K562 (cell line): ENCODE measurements around the gene RNF144A. TPM values are rescaled to one million over a fixed set of nuclear protein-coding genes. Genes with fewer than 3 reads are reported as not detected.
A peak's percentile ranks its signal among the peaks of the same experiment; 100 is the strongest.

Source experiments
- ARNT ChIP-seq, 2 experiments: fragments of 450-650 bp; IDR thresholded peaks; 2 replicates each; pipeline ENCODE4 v1.6.1; 2016; ENCODE audit warnings: mild to moderate bottlenecking in 1 of 2
- BRD9 ChIP-seq: fragments of 450-650 bp; IDR thresholded peaks from 2 replicates; pipeline ENCODE4 v1.6.1; 2018; ENCODE audit warnings: low read depth; ENCODE audit not compliant: partially characterized antibody
- CHD4 ChIP-seq: fragments of 200-600 bp; sonication (generic); IDR thresholded peaks from 3 replicates; pipeline ENCODE4 v1.6.1; 2012; ENCODE audit warnings: low read depth, mild to moderate bottlenecking, mixed read lengths, low read length, inconsistent platforms; ENCODE audit not compliant: insufficient read depth, insufficient replicate concordance, poor library complexity, severe bottlenecking
- GABPA ChIP-seq: fragments of 200-800 bp; sonication (Bioruptor generic); conservative IDR thresholded peaks from 2 replicates; pipeline ENCODE4 v1.6.1; 2016; ENCODE audit warnings: low read depth, missing genetic modification characterization, missing compliant biosample characterization
- GTF2F1 ChIP-seq: IDR thresholded peaks from 2 replicates; pipeline ENCODE4 v1.6.1; 2011; ENCODE audit warnings: low read depth, low read length, improper control_type of control experiment
- KAT2B ChIP-seq: IDR thresholded peaks from one replicate; pipeline ENCODE4 v1.6.1; 2012; ENCODE audit warnings: low read depth, mild to moderate bottlenecking, control low read depth, inconsistent platforms, low read length, moderate library complexity
- MCM3 ChIP-seq: fragments of 450-650 bp; IDR thresholded peaks from 2 replicates; pipeline ENCODE4 v1.6.1; 2016
- MCM7 ChIP-seq, 2 experiments: fragments of 450-650 bp; IDR thresholded peaks; 2 replicates each; pipeline ENCODE4 v1.6.1; 2016 to 2018
- RBM39 ChIP-seq: fragments of 200-400 bp; formaldehyde crosslinking; optimal IDR thresholded peaks from 2 replicates; pipeline ENCODE3; 2018; ENCODE audit warnings: low read depth, low read length
- STAG1 ChIP-seq: sonication (generic); formaldehyde crosslinking; IDR thresholded peaks from 2 replicates; pipeline ENCODE4 v1.5.0; 2020; ENCODE audit warnings: missing genetic modification reagents, borderline replicate concordance
- TAF9B ChIP-seq: fragments of 450-650 bp; IDR thresholded peaks from 2 replicates; pipeline ENCODE4 v1.6.1; 2018; ENCODE audit warnings: mild to moderate bottlenecking; ENCODE audit not compliant: partially characterized antibody
- YY1 ChIP-seq, 3 experiments: IDR thresholded peaks; 2 replicates each; pipeline ENCODE4 v1.6.1; 2011; ENCODE audit warnings: low read length in 2 of 3, mild to moderate bottlenecking in 2 of 3, moderate library complexity in 2 of 3, borderline replicate concordance in 1 of 3, control low read depth in 1 of 3, low read depth in 1 of 3; ENCODE audit not compliant: insufficient read depth in 3 of 3, insufficient replicate concordance in 2 of 3, control insufficient read depth in 1 of 3, insufficient read length in 1 of 3; ENCODE audit errors: extremely low read depth in 1 of 3
- ZBED1 ChIP-seq: IDR thresholded peaks from 2 replicates; pipeline ENCODE4 v1.6.1; 2014
- ZKSCAN1 ChIP-seq: fragments of 150-350 bp; IDR thresholded peaks from 2 replicates; pipeline ENCODE4 v1.6.1; 2016; ENCODE audit warnings: low read depth, low read length
- ZKSCAN3 ChIP-seq: fragments of 250-450 bp; sonication (Bioruptor Pico); IDR thresholded peaks from 2 replicates; pipeline ENCODE4 v1.4.0; 2020
- ZNF133 ChIP-seq: fragments of 250-450 bp; sonication (Bioruptor Pico); IDR thresholded peaks from 2 replicates; pipeline ENCODE4 v1.4.0; 2020; ENCODE audit warnings: mild to moderate bottlenecking
- polyA plus RNA-seq, 8 experiments: library from polyadenylated mRNA; depleted of rRNA in 4 of 8; stranded (reverse) in 5 of 8; unstranded in 3 of 8; fragments of >200 nt; fragmentation: Nextera tagmentation in 2 of 8; fragmentation: Illumina TruSeq in 1 of 8; extraction: Ambion mirVana in 2 of 8; extraction: Trizol in 1 of 8; gene quantifications; 2 replicates each; pipeline versions ENCODE4 v1.2.1 to v1.2.3, GENCODE V29; 2011 to 2014; ENCODE audit warnings: inconsistent platforms in 1 of 8, missing spikeins in 1 of 8
- total RNA-seq, 7 experiments: library from RNA; depleted of rRNA in 6 of 7; stranded (reverse); fragments of >200 nt in 6 of 7; fragmentation: Illumina TruSeq in 2 of 7; extraction: Trizol in 2 of 7; gene quantifications; 2 replicates each; pipeline versions ENCODE4 v1.2.1 to v1.2.3, GENCODE V29; 2011 to 2021; ENCODE audit warnings: low replicate concordance in 1 of 7
- TF ChIP-seq, protein P1 (sequence below), 2 experiments: fragments of 450-650 bp; IDR thresholded peaks; 2 replicates each; pipeline ENCODE4 v1.6.1; 2018; ENCODE audit warnings: mild to moderate bottlenecking in 2 of 2, low read depth in 1 of 2; ENCODE audit not compliant: partially characterized antibody in 2 of 2
- TF ChIP-seq, protein P2 (sequence below), 2 experiments: fragments of 200-800 bp in 1 of 2; sonication (Bioruptor generic) in 1 of 2; sonication (generic) in 1 of 2; formaldehyde crosslinking in 1 of 2; IDR thresholded peaks in 1 of 2; conservative IDR thresholded peaks in 1 of 2; 2 replicates each; pipeline versions ENCODE4 v1.5.0 to v1.6.1; 2016 to 2020; ENCODE audit warnings: missing compliant biosample characterization in 1 of 2, missing genetic modification characterization in 1 of 2, missing genetic modification reagents in 1 of 2
- TF ChIP-seq, protein P3 (sequence below): conservative IDR thresholded peaks from 2 replicates; pipeline ENCODE4 v1.6.1; 2011; ENCODE audit warnings: low read depth, mild to moderate bottlenecking, low read length; ENCODE audit not compliant: control insufficient read depth
- TF ChIP-seq, protein P4 (sequence below): fragments of 200-800 bp; sonication (Bioruptor generic); IDR thresholded peaks from 2 replicates; pipeline ENCODE4 v1.6.1; 2017; ENCODE audit warnings: missing genetic modification characterization, missing compliant biosample characterization

RNF144A gene
- total and polyA plus RNA-seq, 9 of the 15 experiments (the other 6 are each of a cell fraction or from before 2014, with no cell fraction given) = 0.96 to 11.3 (median 6.2) TPM

DNA sequence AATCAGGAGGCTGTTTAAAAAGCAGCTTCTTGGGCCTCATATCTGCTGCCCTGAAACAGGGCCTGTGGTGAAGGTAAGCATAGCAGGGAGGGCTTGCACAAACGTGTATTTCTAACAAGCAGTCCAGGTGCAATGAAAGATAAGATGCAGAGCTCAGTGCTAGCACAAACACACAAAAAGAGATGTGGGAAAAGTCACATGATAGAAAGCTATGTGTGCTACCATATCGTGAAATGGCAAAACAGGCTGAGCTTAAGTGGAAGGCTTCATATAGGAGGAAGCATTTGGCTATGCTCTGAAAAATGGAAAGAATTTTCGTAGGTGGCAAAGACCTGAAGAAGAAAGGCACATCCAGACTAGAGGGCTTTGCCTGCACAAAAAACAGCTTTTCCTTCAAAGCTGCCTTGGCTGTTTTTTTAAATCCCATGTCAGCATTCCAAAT lies 29.4 kb upstream of the RNF144A start (continued):
- TF ChIP-seq, protein P1, sequence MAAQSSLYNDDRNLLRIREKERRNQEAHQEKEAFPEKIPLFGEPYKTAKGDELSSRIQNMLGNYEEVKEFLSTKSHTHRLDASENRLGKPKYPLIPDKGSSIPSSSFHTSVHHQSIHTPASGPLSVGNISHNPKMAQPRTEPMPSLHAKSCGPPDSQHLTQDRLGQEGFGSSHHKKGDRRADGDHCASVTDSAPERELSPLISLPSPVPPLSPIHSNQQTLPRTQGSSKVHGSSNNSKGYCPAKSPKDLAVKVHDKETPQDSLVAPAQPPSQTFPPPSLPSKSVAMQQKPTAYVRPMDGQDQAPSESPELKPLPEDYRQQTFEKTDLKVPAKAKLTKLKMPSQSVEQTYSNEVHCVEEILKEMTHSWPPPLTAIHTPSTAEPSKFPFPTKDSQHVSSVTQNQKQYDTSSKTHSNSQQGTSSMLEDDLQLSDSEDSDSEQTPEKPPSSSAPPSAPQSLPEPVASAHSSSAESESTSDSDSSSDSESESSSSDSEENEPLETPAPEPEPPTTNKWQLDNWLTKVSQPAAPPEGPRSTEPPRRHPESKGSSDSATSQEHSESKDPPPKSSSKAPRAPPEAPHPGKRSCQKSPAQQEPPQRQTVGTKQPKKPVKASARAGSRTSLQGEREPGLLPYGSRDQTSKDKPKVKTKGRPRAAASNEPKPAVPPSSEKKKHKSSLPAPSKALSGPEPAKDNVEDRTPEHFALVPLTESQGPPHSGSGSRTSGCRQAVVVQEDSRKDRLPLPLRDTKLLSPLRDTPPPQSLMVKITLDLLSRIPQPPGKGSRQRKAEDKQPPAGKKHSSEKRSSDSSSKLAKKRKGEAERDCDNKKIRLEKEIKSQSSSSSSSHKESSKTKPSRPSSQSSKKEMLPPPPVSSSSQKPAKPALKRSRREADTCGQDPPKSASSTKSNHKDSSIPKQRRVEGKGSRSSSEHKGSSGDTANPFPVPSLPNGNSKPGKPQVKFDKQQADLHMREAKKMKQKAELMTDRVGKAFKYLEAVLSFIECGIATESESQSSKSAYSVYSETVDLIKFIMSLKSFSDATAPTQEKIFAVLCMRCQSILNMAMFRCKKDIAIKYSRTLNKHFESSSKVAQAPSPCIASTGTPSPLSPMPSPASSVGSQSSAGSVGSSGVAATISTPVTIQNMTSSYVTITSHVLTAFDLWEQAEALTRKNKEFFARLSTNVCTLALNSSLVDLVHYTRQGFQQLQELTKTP (IDR thresholded peaks at IDR 0.05; ENCODE audit: low read depth in 1 of 2, partially characterized antibody in 2 of 2) = peak in 1 of 2 experiments; percentile 70
- TF ChIP-seq MCM7 (IDR thresholded peaks at IDR 0.05) (no peak), KAT2B (no peak), ZKSCAN1 (no peak), GTF2F1 (no peak), MCM3 (no peak), RBM39 (no peak), ZNF133 (no peak), ARNT (IDR thresholded peaks at IDR 0.05) (peak in 1 of 2 experiments; percentile 64; a peak in 1 of 4 replicates), TAF9B (no peak), BRD9 (no peak), GABPA (tag) (no peak), STAG1 (CRISPR knock-in tag) (no peak), YY1 (IDR thresholded peaks at IDR 0.05; ENCODE audit: borderline replicate concordance in 1 of 3, control insufficient read depth in 1 of 3, extremely low read depth in 1 of 3, insufficient read depth in 3 of 3, insufficient read length in 1 of 3, insufficient replicate concordance in 2 of 3, low read depth in 1 of 3, low read length in 2 of 3) (peak in 1 of 3 experiments; percentile 29), ZKSCAN3 (CRISPR knock-in tag) (no peak), CHD4 (no peak), ZBED1 (peak; percentile 50; the same call in 1 of the 2 replicates)
- TF ChIP-seq, protein P2, sequence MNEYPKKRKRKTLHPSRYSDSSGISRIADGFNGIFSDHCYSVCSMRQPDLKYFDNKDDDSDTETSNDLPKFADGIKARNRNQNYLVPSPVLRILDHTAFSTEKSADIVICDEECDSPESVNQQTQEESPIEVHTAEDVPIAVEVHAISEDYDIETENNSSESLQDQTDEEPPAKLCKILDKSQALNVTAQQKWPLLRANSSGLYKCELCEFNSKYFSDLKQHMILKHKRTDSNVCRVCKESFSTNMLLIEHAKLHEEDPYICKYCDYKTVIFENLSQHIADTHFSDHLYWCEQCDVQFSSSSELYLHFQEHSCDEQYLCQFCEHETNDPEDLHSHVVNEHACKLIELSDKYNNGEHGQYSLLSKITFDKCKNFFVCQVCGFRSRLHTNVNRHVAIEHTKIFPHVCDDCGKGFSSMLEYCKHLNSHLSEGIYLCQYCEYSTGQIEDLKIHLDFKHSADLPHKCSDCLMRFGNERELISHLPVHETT (CRISPR knock-in tag; conservative IDR thresholded peaks at IDR 0.05 in 1 of 2, IDR thresholded peaks at IDR 0.05 in 1 of 2) = 0 out of 4 replicates have a peak, but pooled peaks of 1 of the 2 experiments have one; percentile 35
- TF ChIP-seq, protein P3, sequence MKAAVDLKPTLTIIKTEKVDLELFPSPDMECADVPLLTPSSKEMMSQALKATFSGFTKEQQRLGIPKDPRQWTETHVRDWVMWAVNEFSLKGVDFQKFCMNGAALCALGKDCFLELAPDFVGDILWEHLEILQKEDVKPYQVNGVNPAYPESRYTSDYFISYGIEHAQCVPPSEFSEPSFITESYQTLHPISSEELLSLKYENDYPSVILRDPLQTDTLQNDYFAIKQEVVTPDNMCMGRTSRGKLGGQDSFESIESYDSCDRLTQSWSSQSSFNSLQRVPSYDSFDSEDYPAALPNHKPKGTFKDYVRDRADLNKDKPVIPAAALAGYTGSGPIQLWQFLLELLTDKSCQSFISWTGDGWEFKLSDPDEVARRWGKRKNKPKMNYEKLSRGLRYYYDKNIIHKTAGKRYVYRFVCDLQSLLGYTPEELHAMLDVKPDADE = no peak
- TF ChIP-seq, protein P4, sequence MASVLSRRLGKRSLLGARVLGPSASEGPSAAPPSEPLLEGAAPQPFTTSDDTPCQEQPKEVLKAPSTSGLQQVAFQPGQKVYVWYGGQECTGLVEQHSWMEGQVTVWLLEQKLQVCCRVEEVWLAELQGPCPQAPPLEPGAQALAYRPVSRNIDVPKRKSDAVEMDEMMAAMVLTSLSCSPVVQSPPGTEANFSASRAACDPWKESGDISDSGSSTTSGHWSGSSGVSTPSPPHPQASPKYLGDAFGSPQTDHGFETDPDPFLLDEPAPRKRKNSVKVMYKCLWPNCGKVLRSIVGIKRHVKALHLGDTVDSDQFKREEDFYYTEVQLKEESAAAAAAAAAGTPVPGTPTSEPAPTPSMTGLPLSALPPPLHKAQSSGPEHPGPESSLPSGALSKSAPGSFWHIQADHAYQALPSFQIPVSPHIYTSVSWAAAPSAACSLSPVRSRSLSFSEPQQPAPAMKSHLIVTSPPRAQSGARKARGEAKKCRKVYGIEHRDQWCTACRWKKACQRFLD (CRISPR knock-in tag) = no peak
